ENCODE results near the gene SORL1-AS1.

Gene SORL1-AS1

DNA sequence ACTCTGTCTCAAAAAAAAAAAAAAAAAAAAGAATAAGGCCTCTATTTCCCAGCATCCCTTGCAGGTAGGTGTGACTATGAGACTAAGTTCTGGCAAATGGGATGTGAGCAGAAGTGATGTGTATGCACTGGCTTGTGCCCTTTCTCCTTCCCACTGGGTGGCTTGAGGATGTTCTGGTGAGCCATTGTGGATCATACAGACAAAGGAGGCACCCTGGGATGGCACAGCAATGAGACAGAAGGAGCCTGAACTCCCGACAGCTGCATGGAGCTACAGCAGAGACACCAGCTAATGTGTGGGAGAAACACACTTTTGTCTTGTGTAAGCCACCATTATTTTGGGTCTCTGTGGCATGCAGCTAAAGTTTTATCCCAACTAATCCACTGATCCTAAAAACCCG is 11.2 kb downstream of the SORL1-AS1 start:
- peaks cover 5 to 27% of the 10 kb centered on the region in 2 donors for H3K4me1 ChIP-seq
- H3K4me3 ChIP-seq, result no peak overlapping the region
- H3K36me3 ChIP-seq, result no peaks in the 10 kb centered on the region
- no peaks in the 10 kb centered on the region for H3K9me3 ChIP-seq
- no peaks in the 10 kb centered on the region for H3K27me3 ChIP-seq
- intact Hi-C loops (cut with DNase I), result no loop called here
- H3K27ac ChIP-seq, result no peak overlapping the region
- ATAC-seq (no peak), DNase-seq (no peak)
- TF ChIP-seq, protein P1, sequence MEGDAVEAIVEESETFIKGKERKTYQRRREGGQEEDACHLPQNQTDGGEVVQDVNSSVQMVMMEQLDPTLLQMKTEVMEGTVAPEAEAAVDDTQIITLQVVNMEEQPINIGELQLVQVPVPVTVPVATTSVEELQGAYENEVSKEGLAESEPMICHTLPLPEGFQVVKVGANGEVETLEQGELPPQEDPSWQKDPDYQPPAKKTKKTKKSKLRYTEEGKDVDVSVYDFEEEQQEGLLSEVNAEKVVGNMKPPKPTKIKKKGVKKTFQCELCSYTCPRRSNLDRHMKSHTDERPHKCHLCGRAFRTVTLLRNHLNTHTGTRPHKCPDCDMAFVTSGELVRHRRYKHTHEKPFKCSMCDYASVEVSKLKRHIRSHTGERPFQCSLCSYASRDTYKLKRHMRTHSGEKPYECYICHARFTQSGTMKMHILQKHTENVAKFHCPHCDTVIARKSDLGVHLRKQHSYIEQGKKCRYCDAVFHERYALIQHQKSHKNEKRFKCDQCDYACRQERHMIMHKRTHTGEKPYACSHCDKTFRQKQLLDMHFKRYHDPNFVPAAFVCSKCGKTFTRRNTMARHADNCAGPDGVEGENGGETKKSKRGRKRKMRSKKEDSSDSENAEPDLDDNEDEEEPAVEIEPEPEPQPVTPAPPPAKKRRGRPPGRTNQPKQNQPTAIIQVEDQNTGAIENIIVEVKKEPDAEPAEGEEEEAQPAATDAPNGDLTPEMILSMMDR (IDR thresholded peaks at IDR 0.05), result no peak

DNA sequence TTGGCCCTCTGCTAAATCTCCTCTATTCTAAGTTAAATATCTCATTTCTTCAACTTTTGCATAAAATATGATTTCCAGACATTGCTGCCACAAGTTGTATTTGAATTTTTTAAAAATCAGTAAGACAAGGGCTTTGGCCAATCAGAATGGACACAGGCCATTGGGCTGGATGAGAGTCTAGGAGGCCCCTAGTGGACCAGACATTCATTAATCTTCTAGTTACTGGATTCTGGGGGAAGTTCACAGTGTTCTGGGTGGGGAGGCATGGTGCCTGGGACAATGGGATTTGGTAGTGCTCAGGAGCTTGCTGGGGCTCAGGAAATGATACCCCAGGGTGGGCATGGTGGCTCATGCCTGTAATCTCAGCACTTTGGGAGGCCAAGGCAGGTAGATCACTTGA is 13.0 kb downstream of the SORL1-AS1 start:
- TF ChIP-seq, protein P1 (IDR thresholded peaks at IDR 0.05), result no peak
- no peaks in the 10 kb centered on the region for H3K36me3 ChIP-seq
- no peak overlapping the region for H3K27ac ChIP-seq
- no peaks in the 10 kb centered on the region for H3K27me3 ChIP-seq
- H3K4me1 ChIP-seq, result peaks cover 5 to 32% of the 10 kb centered on the region in 2 donors
- DNase-seq, result no peak
- no peak overlapping the region for H3K4me3 ChIP-seq
- no peaks in the 10 kb centered on the region for H3K9me3 ChIP-seq
- intact Hi-C loops (cut with DNase I), result no loop called here
- ATAC-seq, result no peak

DNA sequence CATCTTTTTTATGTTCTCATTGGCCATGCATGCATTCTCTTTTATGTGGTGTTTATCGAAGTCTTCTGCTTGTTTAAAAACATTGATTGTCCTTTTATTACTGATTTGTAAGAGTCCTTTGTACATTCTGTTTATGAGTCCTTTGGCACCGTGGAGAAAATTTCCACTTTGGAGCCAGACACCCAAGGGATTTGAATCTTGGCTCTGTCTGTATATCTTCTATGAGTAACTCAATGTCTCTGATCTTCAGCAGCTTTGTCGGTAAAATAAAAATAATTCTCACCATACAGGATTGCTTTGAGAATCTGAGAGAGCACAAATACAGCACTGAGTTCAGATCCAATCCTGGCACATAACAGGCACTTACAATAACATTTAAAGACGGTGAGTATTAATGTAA is 13.4 kb downstream of the SORL1-AS1 start:
- H3K27ac ChIP-seq, result no peak overlapping the region
- no peaks in the 10 kb centered on the region for H3K27me3 ChIP-seq
- no peak for DNase-seq
- ATAC-seq, result no peak
- H3K36me3 ChIP-seq, result no peaks in the 10 kb centered on the region
- TF ChIP-seq, protein P1 (IDR thresholded peaks at IDR 0.05), result no peak
- no peaks in the 10 kb centered on the region for H3K9me3 ChIP-seq
- intact Hi-C loops (cut with DNase I), result no loop called here
- peaks cover 5 to 36% of the 10 kb centered on the region in 2 donors for H3K4me1 ChIP-seq
- H3K4me3 ChIP-seq, result no peak overlapping the region

DNA sequence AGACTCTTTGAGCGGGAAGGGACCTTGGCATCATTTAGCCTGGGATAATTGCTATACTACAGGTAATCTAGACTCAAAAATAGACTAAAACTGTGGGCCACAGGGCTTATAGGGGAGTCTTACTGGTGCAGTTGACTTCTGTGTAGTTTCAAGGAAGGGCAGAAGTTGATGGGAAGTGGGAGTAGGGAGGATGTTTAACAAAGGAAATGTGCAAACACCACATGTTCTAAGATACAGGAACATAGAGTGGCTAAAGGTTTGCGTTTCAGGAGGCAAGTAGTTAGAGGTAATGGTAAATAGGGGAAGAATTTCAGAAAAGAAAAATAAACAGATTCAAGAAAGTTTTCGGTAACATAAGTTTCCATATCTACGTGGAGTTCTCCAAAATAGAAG is 15.1 kb downstream of the SORL1-AS1 start:
- peak overlapping the region in 1 of 2 donors; percentile 82 for H3K27ac ChIP-seq
- ATAC-seq (no peak), DNase-seq (no peak)
- TF ChIP-seq, protein P1 (IDR thresholded peaks at IDR 0.05), result no peak
- peaks cover 5 to 41% of the 10 kb centered on the region in 2 donors for H3K4me1 ChIP-seq
- no peaks in the 10 kb centered on the region for H3K9me3 ChIP-seq
- H3K27me3 ChIP-seq, result no peaks in the 10 kb centered on the region
- H3K4me3 ChIP-seq, result no peak overlapping the region
- intact Hi-C loops (cut with DNase I), result no loop called here
- no peaks in the 10 kb centered on the region for H3K36me3 ChIP-seq

DNA sequence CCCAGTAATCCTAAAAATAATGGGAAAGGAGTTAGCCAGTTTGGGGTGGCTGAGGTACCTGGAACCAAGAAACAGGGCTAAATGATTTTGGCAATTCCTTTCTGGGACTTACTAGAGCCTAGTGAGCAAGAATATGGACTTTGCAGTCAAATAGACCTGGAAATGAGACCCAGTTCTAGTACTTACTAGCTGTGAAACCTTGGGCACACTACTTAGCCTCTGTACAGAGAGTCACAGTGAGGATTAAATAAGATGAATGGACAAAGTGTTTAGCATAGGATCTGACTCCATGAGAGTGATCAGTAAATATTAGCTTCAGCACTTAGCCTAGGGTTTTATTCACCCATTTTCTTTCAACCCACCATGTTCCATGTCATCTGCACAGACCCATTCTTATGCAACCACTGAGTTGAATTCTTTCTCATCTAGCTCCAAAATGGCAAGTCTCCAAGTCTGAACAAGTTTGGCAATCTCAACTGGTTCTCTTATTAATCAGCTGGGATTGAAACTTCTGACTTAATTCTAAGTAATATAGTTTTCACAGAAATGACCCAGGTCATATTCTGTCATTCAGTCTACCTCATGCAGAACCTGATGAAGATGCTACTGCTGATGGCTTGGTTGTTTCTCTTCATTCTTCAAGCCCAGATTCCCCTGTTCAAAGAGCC is 15.6 kb downstream of the SORL1-AS1 start:
- intact Hi-C loops (cut with DNase I), result no loop called here
- ATAC-seq, result peak; percentile 48
- Histone ChIP-seq H3K4me3 (no peak overlapping the region), H3K9me3 (no peaks in the 10 kb centered on the region), H3K27ac (peak overlapping the region in 1 of 2 donors; percentile 82), H3K27me3 (no peaks in the 10 kb centered on the region), H3K36me3 (no peaks in the 10 kb centered on the region), H3K4me1 (peaks cover 5 to 41% of the 10 kb centered on the region in 2 donors)
- TF ChIP-seq, protein P1 (IDR thresholded peaks at IDR 0.05), result no peak
- peak in 1 of 4 donors; percentile 54 for DNase-seq
